GM19035 (cell line): Measurements from ENCODE around the gene MEIS2.

Experiments
- ATAC-seq: cut with Tn5 transposase; IDR thresholded peaks from one replicate; pipeline ENCODE4 v1.9.1; 2021; ENCODE audit not compliant: unreplicated experiment

Gene MEIS2

DNA sequence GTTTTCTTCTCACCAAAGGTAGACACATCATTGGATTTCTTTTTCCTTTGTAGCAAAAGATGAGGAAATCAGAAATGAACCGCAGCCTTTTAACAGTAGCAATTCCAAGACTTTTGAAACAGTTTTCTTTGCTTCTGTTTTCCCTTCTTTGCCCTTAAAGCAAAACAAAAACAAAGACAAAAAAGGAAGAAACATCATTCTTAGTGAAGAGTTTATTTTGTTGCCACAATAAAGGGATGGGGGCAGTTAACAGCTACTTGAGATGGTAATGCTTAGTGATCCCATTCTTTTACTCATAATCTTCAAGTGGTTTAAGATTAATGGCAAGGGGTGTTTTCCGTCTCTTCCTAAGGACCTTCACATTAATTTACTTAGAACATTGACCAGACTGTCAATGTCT, 218.8 kb downstream of the MEIS2 start:
- ATAC-seq: no peak

DNA sequence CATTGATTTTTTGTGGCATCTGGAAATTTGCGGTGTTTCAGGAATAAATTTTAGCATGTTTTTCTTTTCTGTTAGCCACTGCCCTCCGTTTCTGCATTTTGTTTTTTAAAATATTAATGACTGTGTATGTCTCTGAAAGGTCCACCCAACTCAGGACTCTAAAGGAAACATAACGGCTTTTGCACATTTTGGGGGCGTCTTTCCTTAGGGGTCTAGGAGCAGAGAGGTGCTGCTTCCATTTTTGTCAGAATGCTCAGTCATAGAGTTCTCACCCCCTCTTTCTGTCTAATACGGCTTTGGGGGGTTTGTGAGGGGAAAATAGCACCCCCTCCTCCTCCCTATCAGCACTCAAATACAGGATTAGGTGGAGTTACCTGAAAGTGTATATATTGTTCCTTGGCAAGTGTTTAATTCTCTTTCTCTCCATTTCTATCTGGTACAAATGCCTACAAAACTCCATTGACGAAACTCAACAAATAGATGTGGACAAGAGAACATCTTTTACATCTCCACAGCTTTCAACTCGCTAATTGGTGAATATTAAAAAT, 219.4 kb downstream of the MEIS2 start:
- ATAC-seq: no peak

- no peak for ATAC-seq
Observed at GRCh38 chr15:36880224-36880912, 220.0 kb downstream of the MEIS2 start.

- ATAC-seq: no peak
Observed at GRCh38 chr15:36879568-36880222, 220.7 kb downstream of the MEIS2 start.

- ATAC-seq: no peak
Observed at GRCh38 chr15:36878684-36879262, 221.6 kb downstream of the MEIS2 start.

- peak; percentile 64 for ATAC-seq
Observed at GRCh38 chr15:36877796-36878683, 222.3 kb downstream of the MEIS2 start.

DNA sequence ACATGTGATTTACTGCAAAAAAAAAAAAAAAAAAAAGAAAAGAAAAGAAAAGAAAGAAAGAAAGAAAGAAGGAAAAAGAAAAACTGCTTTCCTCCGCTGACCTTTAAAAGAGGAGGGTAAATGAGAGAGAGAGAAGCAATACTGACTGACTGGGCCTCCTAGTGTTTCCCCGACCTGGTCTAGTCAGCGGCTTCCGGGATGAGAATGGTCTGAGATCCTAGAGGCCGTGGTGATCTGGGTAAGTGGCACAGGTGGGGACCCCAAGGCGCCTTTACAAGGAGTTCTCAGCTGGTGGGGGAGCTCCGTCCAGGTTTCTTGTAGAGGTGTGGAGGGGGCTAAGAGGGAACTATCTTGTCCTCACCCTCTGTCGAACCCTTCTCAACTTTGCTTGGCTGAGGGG, 223.1 kb downstream of the MEIS2 start:
- ATAC-seq: no peak

DNA sequence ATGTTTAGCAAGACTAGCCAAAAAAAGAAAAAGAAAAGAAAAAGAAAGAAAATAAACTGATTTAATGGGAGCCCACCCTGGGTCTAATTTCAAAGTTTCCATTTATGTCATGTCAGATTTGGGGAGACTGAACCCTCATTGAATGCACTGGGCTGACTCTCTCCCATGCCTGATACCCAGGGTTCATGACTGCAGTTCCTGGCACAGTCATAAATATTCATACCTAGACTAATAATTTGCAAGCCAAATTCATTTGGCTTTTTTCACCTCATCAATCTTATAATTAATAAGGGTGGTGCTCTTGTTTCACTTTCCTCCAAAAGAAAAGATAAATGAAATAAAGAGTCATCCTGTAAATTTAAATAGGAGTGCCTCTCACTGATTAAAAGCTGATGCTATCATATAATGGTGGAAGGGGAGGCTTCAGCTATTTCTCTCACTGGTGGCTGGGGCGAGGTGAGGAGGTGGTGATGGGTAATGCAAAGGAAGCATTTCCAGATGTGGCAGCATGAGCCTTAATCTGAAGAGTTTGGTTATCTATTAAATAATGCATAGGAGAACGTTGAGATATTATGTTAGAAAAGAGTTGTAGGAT, 224.5 kb downstream of the MEIS2 start:
- no peak for ATAC-seq

- no peak for ATAC-seq
Observed at GRCh38 chr15:36874930-36875329, 225.4 kb downstream of the MEIS2 start.

DNA sequence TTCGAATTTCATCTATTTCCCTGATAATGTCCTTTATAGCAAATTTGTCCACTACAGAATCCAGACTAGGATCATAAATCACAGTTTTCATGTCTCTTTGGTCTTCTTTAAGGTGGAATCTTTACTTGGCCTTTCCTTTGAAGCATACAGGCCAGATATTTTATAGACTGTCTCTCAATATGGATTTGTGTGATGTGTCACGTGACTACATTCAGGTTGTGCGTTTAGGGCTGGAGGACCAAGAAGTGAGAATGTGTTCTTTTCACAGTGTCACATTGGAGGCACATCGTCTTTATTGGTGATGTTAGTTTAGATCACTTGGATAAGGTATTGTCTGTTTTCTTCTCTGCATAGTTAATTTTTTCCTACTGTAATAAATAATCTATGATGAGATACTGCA, 232.9 kb downstream of the MEIS2 start:
- ATAC-seq: no peak

DNA sequence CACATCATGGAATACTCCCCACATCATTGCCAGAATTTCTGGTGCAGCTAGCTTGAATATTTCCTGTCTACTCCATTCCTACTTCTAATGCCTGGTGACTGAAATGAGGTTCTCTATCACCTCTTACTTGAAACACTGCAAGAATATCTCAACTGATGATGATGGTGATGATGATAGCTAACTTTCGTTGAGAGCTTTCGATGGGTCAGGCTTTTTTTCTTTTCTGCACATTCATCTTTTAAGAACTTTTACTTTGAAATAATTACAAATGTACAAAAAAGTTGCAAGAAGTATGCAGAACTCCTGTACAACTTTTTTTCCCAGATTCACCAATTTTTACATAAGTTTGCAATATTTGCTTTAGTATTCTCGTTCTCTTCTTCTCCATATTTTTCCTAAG, 233.5 kb downstream of the MEIS2 start:
- ATAC-seq: no peak

- ATAC-seq: no peak
Observed at GRCh38 chr15:36863570-36863969, 236.8 kb downstream of the MEIS2 start.

DNA sequence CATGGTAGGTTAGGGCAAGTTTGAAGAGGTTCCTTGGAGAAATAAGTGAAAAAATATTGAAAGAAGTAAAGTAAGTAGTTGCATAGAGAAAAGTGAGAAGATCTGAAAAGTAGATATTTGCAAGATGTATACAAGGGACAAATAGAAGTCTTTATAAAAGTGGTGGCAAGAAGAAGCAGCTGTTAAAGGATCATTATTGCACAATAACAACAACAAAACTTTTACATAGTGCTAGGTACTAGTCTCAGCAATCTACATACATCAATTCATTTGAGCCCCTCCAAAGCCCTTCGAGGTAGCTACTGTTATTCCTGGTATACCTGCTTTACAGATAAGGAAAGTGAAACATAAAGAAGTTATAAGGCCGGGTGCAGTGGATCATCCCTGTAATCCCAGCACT, 239.6 kb downstream of the MEIS2 start:
- ATAC-seq: no peak

DNA sequence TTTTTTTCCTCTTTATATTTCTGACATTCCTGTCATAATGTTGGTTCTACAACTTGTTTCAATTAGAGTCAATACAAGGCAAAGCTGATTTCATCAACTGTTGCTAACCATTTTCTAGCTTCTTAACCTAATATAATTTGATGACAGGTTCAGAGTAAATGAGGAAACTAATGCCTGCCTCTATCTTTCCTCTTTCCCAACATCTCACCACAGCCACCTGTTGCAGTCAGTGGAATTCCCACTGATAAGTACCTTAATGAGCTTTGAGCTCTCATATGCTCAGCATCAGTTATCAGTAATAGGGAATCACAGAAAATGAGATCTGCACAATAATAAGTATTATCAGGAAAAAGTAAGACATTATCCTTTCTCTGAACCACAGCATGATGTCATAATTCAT, 241.9 kb downstream of the MEIS2 start:
- no peak for ATAC-seq

DNA sequence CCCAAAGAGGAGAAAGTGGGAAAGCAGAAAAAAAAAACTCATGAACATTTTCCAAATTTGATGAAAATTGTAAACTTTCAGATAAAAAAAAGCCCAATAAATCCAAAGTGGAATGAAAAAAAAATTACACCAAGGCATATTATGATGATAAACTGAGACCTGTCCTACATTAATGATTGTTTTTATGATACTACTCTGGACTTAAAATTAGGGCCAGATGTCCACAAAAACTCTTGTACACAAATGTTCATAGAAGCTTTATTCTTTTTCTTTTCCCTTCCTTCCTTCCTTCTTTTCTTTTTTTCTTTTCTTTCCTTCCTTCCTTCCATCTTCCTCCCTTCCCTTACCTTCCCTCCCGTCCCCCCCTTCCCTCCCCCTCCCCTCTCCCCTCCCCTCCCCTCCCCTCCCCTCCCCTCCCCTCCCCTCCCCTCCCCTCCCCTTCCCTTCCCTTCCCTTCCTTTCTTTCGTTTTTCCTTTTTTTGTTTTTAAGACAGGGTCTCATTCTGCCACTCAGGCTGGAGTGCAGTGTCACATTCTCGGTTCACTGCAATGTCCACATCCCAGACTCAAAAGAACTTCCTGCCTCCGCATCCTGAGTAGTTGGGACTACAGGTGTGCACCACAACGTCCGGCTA, 243.9 kb downstream of the MEIS2 start:
- ATAC-seq: no peak

- no peak for ATAC-seq
Observed at GRCh38 chr15:36850864-36851263, 249.5 kb downstream of the MEIS2 start.

GRCh38 chr15:36845270-36845669, 255.1 kb downstream of the MEIS2 start:
- ATAC-seq: no peak

DNA sequence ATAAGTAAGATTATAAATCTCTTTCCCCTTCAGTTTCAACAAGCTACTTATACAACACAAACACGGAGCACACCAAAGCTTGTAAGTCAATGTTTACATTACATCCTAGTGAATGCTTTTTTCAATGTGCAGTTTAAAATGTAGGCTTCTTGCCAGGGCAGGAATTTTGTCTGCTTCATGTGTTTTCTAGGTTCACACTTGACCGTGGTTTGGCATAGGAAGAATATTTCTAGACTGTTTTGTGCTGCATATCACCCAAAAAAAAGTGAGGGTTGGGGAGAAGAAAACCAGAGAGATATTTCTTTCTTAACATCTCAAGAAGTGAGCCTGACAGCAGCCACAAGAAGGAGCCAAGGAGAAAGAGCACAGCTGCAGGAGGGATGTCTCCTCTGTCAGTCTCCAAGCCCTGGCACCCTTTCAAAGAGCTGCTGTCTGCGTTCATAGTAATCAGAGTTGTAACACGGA, 255.8 kb downstream of the MEIS2 start:
- no peak for ATAC-seq

- no peak for ATAC-seq
Observed at GRCh38 chr15:36843822-36844221, 256.5 kb downstream of the MEIS2 start.

GRCh38 chr15:36841193-36841592, 259.2 kb downstream of the MEIS2 start:
- no peak for ATAC-seq
